ENCODE data around the gene MARCHF3.
A peak's percentile ranks its signal among the peaks of the same experiment; 100 is the strongest.
"Not testable (repeated sequence)": the region's sequence is repeated elsewhere in the genome, so short reads cannot be mapped to it uniquely, and the experiment has no call there.

Gene MARCHF3

GRCh38 chr5:126847826-126848251 lies 182.5 kb downstream of the MARCHF3 start:
- DNase-seq (ENCODE audit: low read depth in 2 of 2): no peak

- DNase-seq (ENCODE audit: low read depth in 2 of 2): no peak
Measured at GRCh38 chr5:126847456-126847820, 182.9 kb downstream of the MARCHF3 start.

GRCh38 chr5:126846744-126847455 lies 183.5 kb downstream of the MARCHF3 start:
- no peak for DNase-seq (ENCODE audit: low read depth in 2 of 2)

GRCh38 chr5:126846344-126846743 lies 184.0 kb downstream of the MARCHF3 start:
- DNase-seq (ENCODE audit: low read depth in 2 of 2): no peak

GRCh38 chr5:126845470-126846070 lies 184.8 kb downstream of the MARCHF3 start:
- DNase-seq (ENCODE audit: low read depth in 2 of 2): peak in 1 of 2 donors; percentile 45

- not testable (repeated sequence) for DNase-seq (ENCODE audit: low read depth in 2 of 2)
Measured at GRCh38 chr5:126843375-126843774, 187.0 kb downstream of the MARCHF3 start.

- DNase-seq (ENCODE audit: low read depth in 2 of 2): not testable (repeated sequence)
Measured at GRCh38 chr5:126839407-126839806, 191.0 kb downstream of the MARCHF3 start.

GRCh38 chr5:126837906-126838539 lies 192.3 kb downstream of the MARCHF3 start:
- DNase-seq (ENCODE audit: low read depth in 2 of 2): no peak

GRCh38 chr5:126837242-126837641 lies 193.1 kb downstream of the MARCHF3 start:
- DNase-seq (ENCODE audit: low read depth in 2 of 2): no peak

GRCh38 chr5:126836778-126837177 lies 193.6 kb downstream of the MARCHF3 start:
- no peak for DNase-seq (ENCODE audit: low read depth in 2 of 2)

- no peak for DNase-seq (ENCODE audit: low read depth in 2 of 2)
Measured at GRCh38 chr5:126831156-126831555, 199.2 kb downstream of the MARCHF3 start.

GRCh38 chr5:126830061-126830460 lies 200.3 kb downstream of the MARCHF3 start:
- DNase-seq (ENCODE audit: low read depth in 2 of 2): no peak

GRCh38 chr5:126829098-126829497 lies 201.3 kb downstream of the MARCHF3 start:
- DNase-seq (ENCODE audit: low read depth in 2 of 2): no peak

- DNase-seq (ENCODE audit: low read depth in 2 of 2): no peak
Measured at GRCh38 chr5:126826619-126827215, 203.6 kb downstream of the MARCHF3 start.

- no peak for DNase-seq (ENCODE audit: low read depth in 2 of 2)
Measured at GRCh38 chr5:126819253-126819652, 211.1 kb downstream of the MARCHF3 start.

GRCh38 chr5:126818736-126819135 lies 211.6 kb downstream of the MARCHF3 start:
- no peak for DNase-seq (ENCODE audit: low read depth in 2 of 2)
